GM18861 (cell line): ENCODE measurements around the gene GRIN2C.

Experiments
- ATAC-seq: cut with Tn5 transposase; IDR thresholded peaks from one replicate; pipeline ENCODE4 v1.9.1; 2021; ENCODE audit not compliant: unreplicated experiment

Gene GRIN2C

DNA sequence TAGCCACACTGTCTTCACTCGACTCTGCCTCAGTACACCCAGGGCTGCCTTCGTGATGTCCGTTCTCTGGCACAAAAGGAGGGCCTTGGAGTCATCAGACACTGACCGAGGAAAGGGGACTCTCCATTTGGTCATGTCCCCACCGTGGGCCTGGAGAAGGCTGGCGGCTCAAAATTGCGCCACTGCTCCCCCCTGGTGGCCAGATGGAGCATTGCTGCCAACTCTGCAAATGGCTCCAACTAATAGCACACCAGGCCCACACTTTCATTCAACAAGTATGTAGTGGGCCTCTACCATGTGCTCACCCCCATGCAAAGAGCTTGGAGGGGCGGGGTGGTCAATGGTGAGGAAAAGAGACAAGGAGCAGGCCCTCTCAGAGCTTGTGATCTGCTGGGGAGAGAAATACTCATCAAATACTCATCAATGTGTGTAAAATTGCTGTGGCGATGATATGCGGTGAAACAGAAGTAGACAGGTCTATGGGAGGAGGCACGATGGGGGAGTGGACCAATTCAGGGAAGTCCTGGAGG is 5.2 kb upstream of the GRIN2C start:
- ATAC-seq: no peak

- no peak for ATAC-seq
Measured at GRCh38 chr17:74864297-74864865, 4.7 kb upstream of the GRIN2C start.

DNA sequence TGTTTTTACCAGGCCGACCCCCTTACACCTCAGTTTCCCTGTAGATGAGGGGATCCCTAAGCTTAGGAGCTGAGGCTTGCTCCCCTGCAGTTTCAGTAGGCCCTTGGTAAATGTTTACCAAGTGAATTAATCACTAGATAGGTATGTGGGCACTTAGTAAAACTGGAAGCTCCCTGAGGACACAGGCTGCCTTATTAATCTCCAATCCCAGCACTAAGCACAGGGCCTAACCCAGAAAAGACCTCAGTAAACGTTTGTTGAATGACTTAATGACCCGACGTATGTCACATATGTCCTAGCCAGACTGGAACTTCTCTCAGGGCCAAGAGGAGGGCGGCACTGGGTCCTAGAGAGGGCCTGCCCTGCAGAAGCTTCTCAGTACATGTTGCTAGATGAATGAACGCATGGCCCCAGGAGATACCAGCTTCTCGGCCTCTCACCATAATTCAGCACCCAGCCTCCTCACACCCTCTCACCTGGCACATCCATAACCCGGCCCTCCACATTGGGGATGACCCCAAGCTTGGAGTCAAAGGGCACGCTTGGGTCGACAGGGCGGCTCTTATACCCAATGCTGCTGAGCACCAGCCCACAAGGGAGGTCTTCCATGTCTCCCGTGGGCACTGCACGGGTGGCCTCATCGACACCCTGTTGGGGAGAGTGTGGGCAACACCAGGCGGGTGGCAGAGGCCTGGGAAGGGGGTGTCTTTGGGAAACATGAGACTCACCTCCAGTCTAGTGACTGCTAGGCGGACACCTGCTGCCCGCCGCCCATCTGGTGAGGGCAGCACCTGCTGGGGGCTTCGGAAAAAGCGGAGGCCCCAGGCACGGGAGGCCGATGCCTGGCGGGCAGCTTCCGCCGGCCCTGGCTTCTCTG is 4.0 kb upstream of the GRIN2C start:
- no peak for ATAC-seq

DNA sequence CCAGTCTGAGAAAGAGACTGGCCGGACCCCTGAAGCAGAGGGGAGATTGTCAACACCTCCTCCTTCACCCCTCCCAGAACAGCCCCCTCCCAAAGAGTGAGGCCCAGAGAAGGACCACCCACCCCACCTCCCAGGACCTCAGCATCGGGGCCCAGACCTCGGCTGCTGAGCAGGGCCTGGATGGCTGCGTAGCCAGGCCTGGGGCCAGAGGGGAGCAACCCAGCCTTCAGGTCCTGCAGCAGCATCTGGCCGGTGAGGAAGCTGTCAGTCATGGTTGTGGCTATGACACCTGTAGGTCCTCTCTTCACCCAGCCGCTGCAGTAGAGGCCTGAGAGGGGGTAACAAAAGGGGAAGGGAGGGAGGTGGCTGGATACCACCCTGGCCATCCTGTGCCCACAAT is 3.2 kb upstream of the GRIN2C start:
- ATAC-seq: no peak

DNA sequence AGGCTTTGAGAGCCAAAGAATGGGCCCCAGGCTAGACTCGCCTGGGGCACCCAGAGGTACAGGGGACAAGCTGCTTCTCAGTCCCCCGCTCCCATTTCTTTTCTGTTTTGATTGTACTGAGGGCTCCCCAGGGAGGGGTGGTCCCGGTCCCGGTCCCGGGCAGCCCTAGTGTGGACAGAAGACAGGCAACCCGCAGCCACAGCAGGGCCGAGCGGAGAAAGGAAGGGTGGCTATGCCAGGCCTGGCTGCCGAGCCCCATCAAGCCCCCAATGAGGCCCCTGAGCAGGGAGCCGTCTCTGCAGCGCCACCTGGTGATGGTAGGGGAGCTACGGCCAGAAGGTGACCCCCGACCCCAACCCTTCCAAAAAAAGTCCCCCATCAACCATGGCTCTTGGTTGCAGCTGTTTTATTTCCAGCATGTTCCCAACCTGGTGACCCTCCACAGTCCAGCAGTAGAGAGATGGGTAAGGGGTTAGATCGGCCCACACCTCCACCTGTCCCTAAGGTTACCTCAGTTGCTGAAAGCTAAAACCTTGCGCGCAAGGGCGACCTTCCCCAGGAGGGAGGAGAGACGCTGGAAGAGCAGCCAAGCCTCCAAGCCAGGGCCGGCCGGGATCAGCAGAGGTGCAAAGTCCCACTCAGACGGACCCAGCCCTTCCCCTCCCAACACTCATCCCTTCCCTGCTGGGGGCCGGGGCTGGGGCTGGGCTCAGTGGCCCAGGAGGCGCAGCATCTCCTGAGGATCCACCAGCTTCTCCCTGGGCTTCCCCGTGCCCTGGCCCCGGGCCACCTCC is 2.6 kb upstream of the GRIN2C start:
- ATAC-seq: no peak

- no peak for ATAC-seq
Measured at GRCh38 chr17:74861662-74862107, 2.0 kb upstream of the GRIN2C start.

DNA sequence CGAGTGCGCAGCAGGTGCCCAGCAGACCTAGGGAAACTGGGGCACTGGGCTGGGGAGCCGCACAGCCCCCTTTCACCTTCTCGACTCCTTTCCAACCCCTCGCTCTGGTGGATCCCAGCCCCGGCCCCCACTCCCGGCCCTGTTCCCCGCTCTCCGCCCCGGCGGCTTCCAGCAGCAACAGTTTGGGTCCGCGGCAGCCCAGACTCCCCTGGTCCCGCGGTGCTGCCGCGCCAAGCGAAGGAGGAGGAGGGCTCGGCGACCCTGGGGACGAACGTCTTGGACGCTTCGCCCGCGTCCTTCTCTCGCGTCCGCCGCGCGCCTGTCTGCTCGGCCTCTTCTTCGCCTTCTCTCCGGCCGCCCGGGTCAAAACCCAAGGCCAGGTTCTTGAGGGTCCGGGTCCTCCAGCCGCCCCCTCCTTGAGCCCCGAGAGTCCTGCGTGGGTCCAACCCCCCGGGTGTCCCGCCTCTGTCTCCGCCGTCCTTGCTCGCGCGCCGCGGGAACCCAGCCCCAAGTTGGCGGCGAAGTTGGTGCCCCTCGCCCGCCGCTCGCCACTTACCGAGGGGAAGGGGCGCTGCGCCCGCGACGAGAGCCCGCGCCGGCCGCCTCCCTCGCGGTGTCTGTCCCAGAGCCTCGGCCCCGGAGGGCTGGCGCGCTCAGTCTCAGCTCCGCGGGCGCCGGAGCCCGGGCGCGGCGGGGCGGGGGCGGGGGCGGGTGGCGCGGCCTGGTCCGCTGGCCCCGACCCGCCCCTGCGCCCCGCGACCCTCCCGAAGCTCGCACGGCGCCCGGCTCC is 1.4 kb upstream of the GRIN2C start:
- ATAC-seq: no peak

DNA sequence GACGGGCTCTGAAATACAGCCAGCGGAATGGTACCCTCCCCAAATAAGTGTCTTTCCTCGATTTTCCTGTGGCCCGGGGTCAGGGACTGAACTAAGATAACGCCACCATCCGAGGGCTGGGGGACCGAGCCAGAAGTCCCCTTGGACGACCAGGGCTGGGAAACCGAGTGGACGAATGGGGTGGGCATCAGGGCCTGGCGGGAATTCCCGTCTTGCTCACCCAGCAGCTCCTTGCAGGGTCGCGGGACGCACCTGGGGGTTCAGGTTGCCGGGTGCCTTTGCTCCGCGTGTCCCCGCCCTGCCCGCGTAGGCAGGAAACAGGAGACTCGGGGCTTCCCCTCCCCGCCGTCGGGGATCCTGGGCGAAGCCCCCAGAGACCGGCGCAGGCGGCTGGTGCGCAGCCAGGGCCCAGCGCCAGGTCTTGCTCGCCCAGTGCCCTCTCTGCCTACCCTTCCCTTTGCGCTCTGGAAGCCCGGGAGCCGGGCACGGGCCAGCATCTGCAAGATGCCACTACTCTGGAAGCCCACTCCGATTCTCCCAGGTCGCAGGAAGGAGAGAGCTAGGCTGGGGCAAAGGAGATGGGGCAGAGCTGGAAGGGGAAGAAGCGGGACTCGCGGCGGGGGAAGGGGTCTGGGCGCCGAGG is 665 bp upstream of the GRIN2C start:
- ATAC-seq: no peak

- no peak for ATAC-seq
Measured at GRCh38 chr17:74858672-74859458, 820 bp downstream of the GRIN2C start.

DNA sequence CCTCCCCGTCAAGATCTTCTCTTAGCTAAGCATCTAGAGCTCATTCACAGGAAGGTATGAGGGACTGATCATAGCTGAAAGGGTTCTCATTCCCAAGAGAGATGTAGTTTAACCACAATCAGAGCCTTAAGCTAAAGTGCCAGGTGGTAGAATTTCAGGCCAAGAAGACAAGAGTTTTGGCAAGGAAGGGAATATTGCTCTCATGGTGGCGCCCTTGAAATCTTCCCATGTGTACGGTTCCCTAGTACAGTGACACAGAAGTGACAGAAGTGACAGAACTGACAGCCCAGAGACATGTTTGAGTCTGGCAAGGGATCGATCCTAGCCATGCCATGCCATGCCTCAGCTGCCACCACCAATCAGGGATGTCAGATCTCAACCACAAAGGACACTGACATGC is 2.5 kb downstream of the GRIN2C start:
- ATAC-seq: no peak

DNA sequence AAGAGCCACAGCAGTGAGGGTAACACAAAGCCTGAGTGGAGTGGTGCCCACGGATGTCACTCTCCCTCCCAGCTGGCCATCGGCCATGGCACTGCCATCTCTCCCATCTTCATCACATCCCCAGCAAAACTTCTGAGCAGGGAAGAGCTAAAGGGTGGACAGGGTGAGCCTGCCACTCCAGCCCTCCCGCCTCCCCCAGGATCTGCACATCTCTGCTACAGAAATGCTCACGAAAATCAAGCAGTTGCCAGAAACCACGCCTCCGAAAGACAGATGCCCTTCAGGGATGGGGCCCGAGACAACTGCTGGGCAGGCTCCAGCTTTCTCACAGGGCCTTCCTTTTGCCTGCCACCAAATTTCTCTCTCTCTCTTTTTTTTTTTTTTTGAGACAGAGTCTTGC is 3.6 kb downstream of the GRIN2C start:
- ATAC-seq: no peak

GRCh38 chr17:74855323-74855722 is 4.4 kb downstream of the GRIN2C start:
- no peak for ATAC-seq

- ATAC-seq: no peak
Measured at GRCh38 chr17:74854792-74855191, 4.9 kb downstream of the GRIN2C start.

DNA sequence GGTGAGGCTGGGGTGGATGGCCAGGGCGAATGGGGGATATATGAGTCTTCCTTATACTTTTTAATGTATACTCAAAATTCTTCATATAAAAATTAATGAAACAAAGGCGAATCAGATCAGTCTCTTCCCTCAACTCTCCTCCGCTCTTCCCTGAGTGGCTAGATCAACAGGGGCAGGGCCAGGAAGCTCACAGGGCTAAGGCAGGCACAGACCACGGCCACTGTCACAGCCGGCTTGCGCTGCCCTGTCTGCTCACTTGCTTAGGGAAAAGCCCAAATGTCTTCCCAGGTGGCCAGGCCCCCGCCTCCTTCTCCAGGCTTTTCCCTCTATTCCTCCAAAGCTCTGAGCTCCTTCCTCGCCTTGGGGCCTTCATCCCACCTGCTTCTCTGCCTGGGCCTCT is 6.0 kb downstream of the GRIN2C start:
- ATAC-seq: no peak

- no peak for ATAC-seq
Measured at GRCh38 chr17:74853048-74853397, 6.7 kb downstream of the GRIN2C start.

GRCh38 chr17:74852237-74853047 is 7.2 kb downstream of the GRIN2C start:
- ATAC-seq: no peak

GRCh38 chr17:74851612-74852236 is 8.0 kb downstream of the GRIN2C start:
- ATAC-seq: no peak

DNA sequence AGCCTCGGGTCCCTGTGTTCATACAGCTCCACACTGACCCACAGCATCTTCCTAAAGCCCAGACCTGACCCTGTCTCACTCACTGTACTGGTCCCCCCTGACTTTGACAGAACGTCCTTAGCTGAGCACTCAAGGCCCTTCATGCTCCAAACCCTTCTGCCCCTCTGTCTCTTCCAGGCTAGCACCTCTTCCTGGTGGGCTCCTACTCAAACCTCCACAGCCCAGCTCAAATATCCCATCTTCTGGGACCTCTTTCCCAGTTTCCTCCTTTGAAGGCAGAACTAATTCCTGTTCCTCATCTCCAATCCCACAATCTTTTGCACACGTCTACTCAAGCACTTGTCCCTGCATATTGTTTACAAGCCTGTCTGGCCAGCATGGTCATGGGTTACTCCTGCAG is 8.8 kb downstream of the GRIN2C start:
- ATAC-seq: no peak
